K562 (cell line): ENCODE results near the gene IP6K2. TPM values are rescaled to one million over a fixed set of nuclear protein-coding genes. Genes with fewer than 3 reads are reported as not detected.

Experiments
- CEBPB ChIP-seq: fragments of 450-650 bp; IDR thresholded peaks from 2 replicates; pipeline ENCODE4 v1.6.1; 2016; ENCODE audit warnings: missing genetic modification characterization, missing compliant biosample characterization
- HMGN3 ChIP-seq: IDR thresholded peaks from 2 replicates; pipeline ENCODE4 v1.6.1; 2011; ENCODE audit warnings: borderline replicate concordance, low read depth, mild to moderate bottlenecking, mixed read lengths, low read length; ENCODE audit not compliant: insufficient read length; ENCODE audit errors: extremely low read depth
- KHSRP ChIP-seq: fragments of 450-650 bp; IDR thresholded peaks from 2 replicates; pipeline ENCODE4 v1.6.1; 2017
- RUNX1 ChIP-seq: sonication (generic); IDR thresholded peaks from 2 replicates; pipeline ENCODE4 v1.6.1; 2016; ENCODE audit warnings: antibody characterized with exemption, low read depth
- SNRNP70 ChIP-seq: fragments of 200-400 bp; formaldehyde crosslinking; optimal IDR thresholded peaks from 2 replicates; pipeline ENCODE3; 2017; ENCODE audit warnings: low read depth, low read length
- SPI1 ChIP-seq: IDR thresholded peaks from 2 replicates; pipeline ENCODE4 v1.6.1; 2011; ENCODE audit warnings: low read depth, low read length, control low read depth, borderline replicate concordance
- SRF ChIP-seq, 2 experiments: fragments of 250-450, 450-650 bp in 1 of 2; sonication (Bioruptor Pico) in 1 of 2; sonication (generic) in 1 of 2; formaldehyde crosslinking; IDR thresholded peaks; 2 replicates each; pipeline versions ENCODE4 v1.5.0 to v1.5.1; 2020 to 2022; ENCODE audit warnings: mild to moderate bottlenecking in 1 of 2, missing genetic modification reagents in 1 of 2
- ZNF165 ChIP-seq: fragments of 250-450 bp; sonication (Bioruptor Pico); IDR thresholded peaks from 2 replicates; pipeline ENCODE4 v1.4.0; 2020; ENCODE audit warnings: borderline replicate concordance
- polyA plus RNA-seq, 8 experiments: library from polyadenylated mRNA; depleted of rRNA in 4 of 8; stranded (reverse) in 5 of 8; unstranded in 3 of 8; fragments of >200 nt; fragmentation: Nextera tagmentation in 2 of 8; fragmentation: Illumina TruSeq in 1 of 8; extraction: Ambion mirVana in 2 of 8; extraction: Trizol in 1 of 8; gene quantifications; 2 replicates each; pipeline versions ENCODE4 v1.2.1 to v1.2.3, GENCODE V29; 2011 to 2014; ENCODE audit warnings: inconsistent platforms in 1 of 8, missing spikeins in 1 of 8
- total RNA-seq, 7 experiments: library from RNA; depleted of rRNA in 6 of 7; stranded (reverse); fragments of >200 nt in 6 of 7; fragmentation: Illumina TruSeq in 2 of 7; extraction: Trizol in 2 of 7; gene quantifications; 2 replicates each; pipeline versions ENCODE4 v1.2.1 to v1.2.3, GENCODE V29; 2011 to 2021; ENCODE audit warnings: low replicate concordance in 1 of 7
- TF ChIP-seq, protein P1 (sequence below): fragments of 450-650 bp; IDR thresholded peaks from 2 replicates; pipeline ENCODE4 v1.6.1; 2017; ENCODE audit warnings: antibody characterized with exemption, mild to moderate bottlenecking
- TF ChIP-seq, protein P2 (sequence below): fragments of 250-450 bp; sonication (Bioruptor Pico); IDR thresholded peaks from 2 replicates; pipeline ENCODE4 v1.8.0; 2022; ENCODE audit warnings: inconsistent platforms
- TF ChIP-seq, protein P3 (sequence below): sonication (generic); formaldehyde crosslinking; IDR thresholded peaks from 2 replicates; pipeline ENCODE4 v1.8.1; 2023; ENCODE audit warnings: mild to moderate bottlenecking, missing genetic modification reagents, moderate library complexity
- TF ChIP-seq, protein P4 (sequence below): sonication (generic); formaldehyde crosslinking; IDR thresholded peaks from 2 replicates; pipeline ENCODE4 v1.5.0; 2020; ENCODE audit warnings: missing genetic modification reagents

The IP6K2 gene
- total and polyA plus RNA-seq, 9 of the 15 experiments (the other 6 are each of a cell fraction or from before 2014, with no cell fraction given), result 19.6 to 78.1 (median 48.0) TPM

DNA sequence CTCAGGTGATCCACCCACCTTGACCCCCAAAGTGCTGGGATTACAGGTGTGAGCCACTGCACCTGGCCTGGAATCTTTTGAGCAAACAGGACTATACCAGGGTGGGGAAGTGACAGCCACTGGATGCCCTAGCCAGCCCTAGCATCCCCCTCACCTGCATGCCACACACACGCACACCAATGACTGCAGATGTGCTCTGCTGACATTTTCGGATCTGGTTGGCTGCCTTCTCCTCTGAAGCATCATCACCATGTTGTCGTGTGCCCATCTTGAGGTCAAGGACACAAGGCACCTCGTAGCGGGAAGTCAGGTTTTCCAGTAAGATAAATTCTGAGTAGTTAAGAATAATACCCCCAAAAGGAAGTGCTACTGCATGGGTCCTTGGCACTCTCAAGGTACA, 27.6 kb downstream of the IP6K2 start (continued):
- TF ChIP-seq, protein P1, sequence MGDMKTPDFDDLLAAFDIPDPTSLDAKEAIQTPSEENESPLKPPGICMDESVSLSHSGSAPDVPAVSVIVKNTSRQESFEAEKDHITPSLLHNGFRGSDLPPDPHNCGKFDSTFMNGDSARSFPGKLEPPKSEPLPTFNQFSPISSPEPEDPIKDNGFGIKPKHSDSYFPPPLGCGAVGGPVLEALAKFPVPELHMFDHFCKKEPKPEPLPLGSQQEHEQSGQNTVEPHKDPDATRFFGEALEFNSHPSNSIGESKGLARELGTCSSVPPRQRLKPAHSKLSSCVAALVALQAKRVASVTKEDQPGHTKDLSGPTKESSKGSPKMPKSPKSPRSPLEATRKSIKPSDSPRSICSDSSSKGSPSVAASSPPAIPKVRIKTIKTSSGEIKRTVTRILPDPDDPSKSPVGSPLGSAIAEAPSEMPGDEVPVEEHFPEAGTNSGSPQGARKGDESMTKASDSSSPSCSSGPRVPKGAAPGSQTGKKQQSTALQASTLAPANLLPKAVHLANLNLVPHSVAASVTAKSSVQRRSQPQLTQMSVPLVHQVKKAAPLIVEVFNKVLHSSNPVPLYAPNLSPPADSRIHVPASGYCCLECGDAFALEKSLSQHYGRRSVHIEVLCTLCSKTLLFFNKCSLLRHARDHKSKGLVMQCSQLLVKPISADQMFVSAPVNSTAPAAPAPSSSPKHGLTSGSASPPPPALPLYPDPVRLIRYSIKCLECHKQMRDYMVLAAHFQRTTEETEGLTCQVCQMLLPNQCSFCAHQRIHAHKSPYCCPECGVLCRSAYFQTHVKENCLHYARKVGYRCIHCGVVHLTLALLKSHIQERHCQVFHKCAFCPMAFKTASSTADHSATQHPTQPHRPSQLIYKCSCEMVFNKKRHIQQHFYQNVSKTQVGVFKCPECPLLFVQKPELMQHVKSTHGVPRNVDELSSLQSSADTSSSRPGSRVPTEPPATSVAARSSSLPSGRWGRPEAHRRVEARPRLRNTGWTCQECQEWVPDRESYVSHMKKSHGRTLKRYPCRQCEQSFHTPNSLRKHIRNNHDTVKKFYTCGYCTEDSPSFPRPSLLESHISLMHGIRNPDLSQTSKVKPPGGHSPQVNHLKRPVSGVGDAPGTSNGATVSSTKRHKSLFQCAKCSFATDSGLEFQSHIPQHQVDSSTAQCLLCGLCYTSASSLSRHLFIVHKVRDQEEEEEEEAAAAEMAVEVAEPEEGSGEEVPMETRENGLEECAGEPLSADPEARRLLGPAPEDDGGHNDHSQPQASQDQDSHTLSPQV, result no peak
- TF ChIP-seq CEBPB (tag) (no peak), HMGN3 (no peak), KHSRP (no peak), RUNX1 (no peak), SPI1 (no peak), ZNF165 (CRISPR knock-in tag) (no peak), SNRNP70 (no peak), SRF (CRISPR knock-in tag; IDR thresholded peaks at IDR 0.05) (no peak)
- TF ChIP-seq, protein P2, sequence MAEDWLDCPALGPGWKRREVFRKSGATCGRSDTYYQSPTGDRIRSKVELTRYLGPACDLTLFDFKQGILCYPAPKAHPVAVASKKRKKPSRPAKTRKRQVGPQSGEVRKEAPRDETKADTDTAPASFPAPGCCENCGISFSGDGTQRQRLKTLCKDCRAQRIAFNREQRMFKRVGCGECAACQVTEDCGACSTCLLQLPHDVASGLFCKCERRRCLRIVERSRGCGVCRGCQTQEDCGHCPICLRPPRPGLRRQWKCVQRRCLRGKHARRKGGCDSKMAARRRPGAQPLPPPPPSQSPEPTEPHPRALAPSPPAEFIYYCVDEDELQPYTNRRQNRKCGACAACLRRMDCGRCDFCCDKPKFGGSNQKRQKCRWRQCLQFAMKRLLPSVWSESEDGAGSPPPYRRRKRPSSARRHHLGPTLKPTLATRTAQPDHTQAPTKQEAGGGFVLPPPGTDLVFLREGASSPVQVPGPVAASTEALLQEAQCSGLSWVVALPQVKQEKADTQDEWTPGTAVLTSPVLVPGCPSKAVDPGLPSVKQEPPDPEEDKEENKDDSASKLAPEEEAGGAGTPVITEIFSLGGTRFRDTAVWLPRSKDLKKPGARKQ (CRISPR knock-in tag), result no peak
- TF ChIP-seq, protein P3, sequence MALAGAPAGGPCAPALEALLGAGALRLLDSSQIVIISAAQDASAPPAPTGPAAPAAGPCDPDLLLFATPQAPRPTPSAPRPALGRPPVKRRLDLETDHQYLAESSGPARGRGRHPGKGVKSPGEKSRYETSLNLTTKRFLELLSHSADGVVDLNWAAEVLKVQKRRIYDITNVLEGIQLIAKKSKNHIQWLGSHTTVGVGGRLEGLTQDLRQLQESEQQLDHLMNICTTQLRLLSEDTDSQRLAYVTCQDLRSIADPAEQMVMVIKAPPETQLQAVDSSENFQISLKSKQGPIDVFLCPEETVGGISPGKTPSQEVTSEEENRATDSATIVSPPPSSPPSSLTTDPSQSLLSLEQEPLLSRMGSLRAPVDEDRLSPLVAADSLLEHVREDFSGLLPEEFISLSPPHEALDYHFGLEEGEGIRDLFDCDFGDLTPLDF (CRISPR knock-in tag), result no peak
- TF ChIP-seq, protein P4, sequence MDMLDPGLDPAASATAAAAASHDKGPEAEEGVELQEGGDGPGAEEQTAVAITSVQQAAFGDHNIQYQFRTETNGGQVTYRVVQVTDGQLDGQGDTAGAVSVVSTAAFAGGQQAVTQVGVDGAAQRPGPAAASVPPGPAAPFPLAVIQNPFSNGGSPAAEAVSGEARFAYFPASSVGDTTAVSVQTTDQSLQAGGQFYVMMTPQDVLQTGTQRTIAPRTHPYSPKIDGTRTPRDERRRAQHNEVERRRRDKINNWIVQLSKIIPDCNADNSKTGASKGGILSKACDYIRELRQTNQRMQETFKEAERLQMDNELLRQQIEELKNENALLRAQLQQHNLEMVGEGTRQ, result no peak
